HUES6 (cell line): ENCODE data around the gene PDK2.
"Not testable (repeated sequence)": the region's sequence is repeated elsewhere in the genome, so short reads cannot be mapped to it uniquely, and the experiment has no call there.

ENCODE experiments used
- H3K27ac ChIP-seq: 2 replicates; pipeline ENCODE4 v1.7.0; 2013; ENCODE audit warnings: low read depth, mild to moderate bottlenecking, low read length, inconsistent platforms
- H3K27me3 ChIP-seq: 2 replicates; pipeline ENCODE4 v1.6.1; 2013; ENCODE audit warnings: low read length; ENCODE audit not compliant: control insufficient read depth, insufficient read depth
- H3K36me3 ChIP-seq: 2 replicates; pipeline ENCODE4 v1.6.1; 2013; ENCODE audit warnings: low read length; ENCODE audit not compliant: control insufficient read depth, insufficient read depth
- H3K4me1 ChIP-seq: 2 replicates; pipeline ENCODE4 v1.6.1; 2013; ENCODE audit warnings: low read length; ENCODE audit not compliant: control insufficient read depth, insufficient read depth
- H3K4me3 ChIP-seq: 2 replicates; pipeline ENCODE4 v1.5.1; 2013; ENCODE audit warnings: low read depth, low read length
- H3K9ac ChIP-seq: one replicate; pipeline ENCODE4 v1.6.1; 2013; ENCODE audit warnings: mild to moderate bottlenecking, low read length
- H3K9me3 ChIP-seq: 2 replicates; pipeline ENCODE4 v1.6.1; 2013; ENCODE audit warnings: low read depth, low read length; ENCODE audit not compliant: control insufficient read depth, insufficient read depth

The PDK2 gene

GRCh38 chr17:50059256-50059655 lies 35.9 kb upstream of the PDK2 start:
- H3K36me3 ChIP-seq = no peaks in the 10 kb centered on the region
- peaks cover 18% of the 10 kb centered on the region for H3K27me3 ChIP-seq
- no peak overlapping the region for H3K9ac ChIP-seq
- H3K27ac ChIP-seq = no peak overlapping the region
- no peaks in the 10 kb centered on the region for H3K9me3 ChIP-seq
- no peak overlapping the region for H3K4me3 ChIP-seq
- H3K4me1 ChIP-seq = peaks cover 18% of the 10 kb centered on the region

GRCh38 chr17:50059759-50060273 lies 35.3 kb upstream of the PDK2 start:
- H3K4me1 ChIP-seq = peaks cover 24% of the 10 kb centered on the region
- H3K9ac ChIP-seq = no peak overlapping the region
- H3K9me3 ChIP-seq = no peaks in the 10 kb centered on the region
- peaks cover 18% of the 10 kb centered on the region for H3K27me3 ChIP-seq
- no peaks in the 10 kb centered on the region for H3K36me3 ChIP-seq
- no peak overlapping the region for H3K4me3 ChIP-seq
- H3K27ac ChIP-seq = no peak overlapping the region

- peaks cover 18% of the 10 kb centered on the region for H3K27me3 ChIP-seq
- peaks cover 25% of the 10 kb centered on the region for H3K4me1 ChIP-seq
- no peak overlapping the region for H3K27ac ChIP-seq
- no peak overlapping the region for H3K4me3 ChIP-seq
- no peaks in the 10 kb centered on the region for H3K36me3 ChIP-seq
- no peak overlapping the region for H3K9ac ChIP-seq
- no peaks in the 10 kb centered on the region for H3K9me3 ChIP-seq
These were observed 34.0 kb upstream of the PDK2 start for GRCh38 chr17:50060951-50061712.

- Histone ChIP-seq H3K27me3 (peaks cover 16% of the 10 kb centered on the region), H3K4me1 (peaks cover 25% of the 10 kb centered on the region)
- H3K9ac ChIP-seq, H3K27ac ChIP-seq, H3K4me3 ChIP-seq, H3K36me3 ChIP-seq, H3K9me3 ChIP-seq: not testable (repeated sequence)
These were observed 33.5 kb upstream of the PDK2 start for GRCh38 chr17:50061713-50062045.

- H3K27me3 ChIP-seq = peaks cover 7% of the 10 kb centered on the region
- H3K27ac ChIP-seq = no peak overlapping the region
- peaks cover 18% of the 10 kb centered on the region for H3K4me1 ChIP-seq
- no peak overlapping the region for H3K4me3 ChIP-seq
- H3K36me3 ChIP-seq = no peaks in the 10 kb centered on the region
- no peaks in the 10 kb centered on the region for H3K9me3 ChIP-seq
- H3K9ac ChIP-seq = no peak overlapping the region
These were observed 32.6 kb upstream of the PDK2 start for GRCh38 chr17:50062293-50063243.

GRCh38 chr17:50063561-50064252 lies 31.4 kb upstream of the PDK2 start:
- Histone ChIP-seq H3K9me3 (no peaks in the 10 kb centered on the region), H3K27ac (no peak overlapping the region), H3K36me3 (0 out of 2 replicates have a peak, but pooled peaks cover 6% of the 10 kb centered on the region), H3K9ac (no peak overlapping the region), H3K4me1 (peaks cover 18% of the 10 kb centered on the region), H3K27me3 (no peaks in the 10 kb centered on the region), H3K4me3 (no peak overlapping the region)

GRCh38 chr17:50064253-50065001 lies 30.7 kb upstream of the PDK2 start:
- Histone ChIP-seq H3K9me3 (no peaks in the 10 kb centered on the region), H3K27ac (no peak overlapping the region), H3K27me3 (no peaks in the 10 kb centered on the region), H3K9ac (no peak overlapping the region), H3K4me1 (peaks cover 18% of the 10 kb centered on the region), H3K36me3 (0 out of 2 replicates have a peak, but pooled peaks cover 6% of the 10 kb centered on the region), H3K4me3 (no peak overlapping the region)

- H3K27me3 ChIP-seq = no peaks in the 10 kb centered on the region
- no peak overlapping the region for H3K4me3 ChIP-seq
- H3K9ac ChIP-seq = no peak overlapping the region
- H3K4me1 ChIP-seq = peaks cover 18% of the 10 kb centered on the region
- H3K9me3 ChIP-seq = no peaks in the 10 kb centered on the region
- peaks cover 9% of the 10 kb centered on the region; the same call in 1 of the 2 replicates for H3K36me3 ChIP-seq
- H3K27ac ChIP-seq = no peak overlapping the region
These were observed 30.1 kb upstream of the PDK2 start for GRCh38 chr17:50065056-50065455.

GRCh38 chr17:50066995-50067394 lies 28.2 kb upstream of the PDK2 start:
- no peak overlapping the region for H3K4me3 ChIP-seq
- no peak overlapping the region for H3K27ac ChIP-seq
- peaks cover 18% of the 10 kb centered on the region for H3K4me1 ChIP-seq
- no peaks in the 10 kb centered on the region for H3K9me3 ChIP-seq
- peaks cover 23% of the 10 kb centered on the region for H3K36me3 ChIP-seq
- no peaks in the 10 kb centered on the region for H3K27me3 ChIP-seq
- no peak overlapping the region for H3K9ac ChIP-seq

- Histone ChIP-seq H3K27ac (no peak overlapping the region), H3K4me1 (peaks cover 12% of the 10 kb centered on the region), H3K9ac (no peak overlapping the region), H3K4me3 (no peak overlapping the region), H3K36me3 (peaks cover 23% of the 10 kb centered on the region), H3K27me3 (no peaks in the 10 kb centered on the region), H3K9me3 (no peaks in the 10 kb centered on the region)
These were observed 27.2 kb upstream of the PDK2 start for GRCh38 chr17:50067996-50068395.
